ENCODE data around the gene GRIN3A.

The GRIN3A gene

DNA sequence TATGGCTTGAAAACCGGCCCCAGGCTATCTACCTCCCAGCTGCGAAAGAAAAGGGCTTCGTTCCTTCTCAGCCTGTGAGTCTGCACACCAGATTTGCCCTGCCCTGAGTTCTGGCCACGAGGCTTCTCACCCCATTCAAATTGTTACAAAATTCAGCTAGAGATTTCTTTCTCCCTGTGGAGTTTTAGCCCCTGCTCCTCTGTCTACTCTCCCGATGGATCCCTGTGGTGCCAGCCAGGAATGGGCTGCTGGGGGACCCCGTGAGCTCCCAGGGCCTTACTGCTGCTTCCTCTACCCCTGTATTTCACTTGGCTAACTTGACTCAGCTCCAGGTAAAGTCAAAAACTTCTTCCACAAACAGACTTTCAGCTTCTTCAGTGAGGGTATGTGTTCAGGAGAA lies 214.1 kb downstream of the GRIN3A start:
- Histone ChIP-seq H3K27ac (ENCODE audit: poor library complexity, severe bottlenecking) (no peak overlapping the region), H3K9me3 (ENCODE audit: severe bottlenecking) (no peaks in the 10 kb centered on the region), H3K27me3 (ENCODE audit: insufficient read depth, poor library complexity, severe bottlenecking) (no peaks in the 10 kb centered on the region), H3K36me3 (ENCODE audit: low read depth) (no peaks in the 10 kb centered on the region), H3K4me3 (ENCODE audit: severe bottlenecking) (no peak overlapping the region), H3K4me1 (ENCODE audit: insufficient read depth, poor library complexity, severe bottlenecking) (peaks cover 9% of the 10 kb centered on the region)
- DNase-seq (ENCODE audit: low spot score), result no peak
- ATAC-seq (ENCODE audit: low read depth), result no peak
- TF ChIP-seq CTCF (IDR thresholded peaks at IDR 0.05; ENCODE audit: poor library complexity, severe bottlenecking), result no peak

Measured in RWPE2 (cell line).